H1 (cell line): ENCODE measurements around the gene PROZ. TPM values are rescaled to one million over a fixed set of nuclear protein-coding genes. Genes with fewer than 3 reads are reported as not detected.

ENCODE experiments used
- CBX8 ChIP-seq: fragments of 300-800, 300-1000 bp; sonication (generic); IDR thresholded peaks from 2 replicates; pipeline ENCODE4 v1.7.1; 2016; ENCODE audit warnings: low read depth, low read length, borderline replicate concordance
- KDM4A ChIP-seq: IDR thresholded peaks from one replicate; pipeline ENCODE4 v1.7.1; 2012; ENCODE audit warnings: low read depth, mild to moderate bottlenecking, moderate library complexity, low read length, inconsistent platforms; ENCODE audit not compliant: severe bottlenecking
- SP2 ChIP-seq: IDR thresholded peaks from 2 replicates; pipeline ENCODE4 v1.6.1; 2012; ENCODE audit warnings: mild to moderate bottlenecking, low read length, inconsistent platforms
- polyA plus RNA-seq, 7 experiments: library from polyadenylated mRNA; depleted of rRNA in 3 of 7; stranded (reverse) in 5 of 7; unstranded in 2 of 7; fragments of >200 nt in 5 of 7; fragments of 200-250 nt in 2 of 7; gene quantifications; 1 replicate in 5 of 7; 2 replicates in 1 of 7; 4 replicates in 1 of 7; pipeline versions ENCODE4 v1.2.1 to v1.2.3, GENCODE V29; 2011 to 2013; ENCODE audit warnings: missing spikeins in 2 of 7, mixed read lengths in 2 of 7
- total RNA-seq: library from RNA; stranded (reverse); fragmentation: NEBNext Ultra II Directional; extraction: Animal tissue kit (Norgen Biotek cat#: 25700); gene quantifications from 2 replicates; pipeline ENCODE4 v1.2.1, GENCODE V29; 2021

PROZ gene
- total and polyA plus RNA-seq, 2 of the 8 experiments (the other 6 are each of a cell fraction or from before 2014, with no cell fraction given): not detected

DNA sequence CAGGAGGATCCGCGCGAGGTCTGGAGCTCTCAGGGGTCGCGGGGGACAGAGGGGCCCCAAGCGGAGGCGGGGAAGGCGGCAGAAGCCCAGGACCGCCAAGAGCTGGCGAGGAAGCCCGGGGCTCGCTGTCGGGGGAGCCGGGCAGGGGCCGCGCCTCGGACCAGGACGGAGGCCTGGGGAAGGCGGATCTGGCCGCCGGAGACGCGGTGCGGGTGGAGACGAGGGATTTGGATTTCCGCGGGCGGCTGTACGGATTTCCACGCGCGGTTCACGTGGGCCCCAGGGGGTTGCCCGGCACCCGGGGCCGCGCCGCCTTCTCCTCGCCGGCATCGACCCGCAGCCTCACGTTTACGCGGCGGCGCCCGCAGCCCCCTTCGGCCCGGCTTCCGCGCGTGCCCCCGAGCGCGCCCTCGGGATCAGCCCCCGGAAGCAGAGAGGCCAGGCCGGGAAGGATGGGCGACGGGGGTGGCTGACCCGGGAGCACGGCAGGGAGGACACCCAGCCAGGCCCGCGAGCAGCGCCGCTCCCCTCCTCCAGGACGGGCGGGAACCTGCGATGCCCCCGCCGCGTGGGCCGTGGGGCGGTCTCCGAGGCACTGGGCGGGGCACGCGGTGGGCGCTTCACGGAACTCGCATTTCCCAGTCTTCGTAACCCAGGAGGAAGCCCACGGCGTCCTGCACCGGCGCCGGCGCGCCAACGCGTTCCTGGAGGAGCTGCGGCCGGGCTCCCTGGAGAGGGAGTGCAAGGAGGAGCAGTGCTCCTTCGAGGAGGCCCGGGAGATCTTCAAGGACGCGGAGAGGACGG, 48.2 kb upstream of the PROZ start (continued):
- TF ChIP-seq KDM4A: peak; percentile 85
- TF ChIP-seq CBX8: no peak
- TF ChIP-seq SP2: no peak
